Epithelial cell of alveolus of lung (primary cell): ENCODE measurements around the gene SP9. TPM values are rescaled to one million over a fixed set of nuclear protein-coding genes. Genes with fewer than 3 reads are reported as not detected.

Experiments used
- total RNA-seq: library from RNA; depleted of rRNA; stranded (reverse); fragments of >200 nt; gene quantifications from 2 replicates; pipeline ENCODE4 v1.2.1, GENCODE V29; 2015

The SP9 gene
- not detected in 2 replicates for total RNA-seq

DNA sequence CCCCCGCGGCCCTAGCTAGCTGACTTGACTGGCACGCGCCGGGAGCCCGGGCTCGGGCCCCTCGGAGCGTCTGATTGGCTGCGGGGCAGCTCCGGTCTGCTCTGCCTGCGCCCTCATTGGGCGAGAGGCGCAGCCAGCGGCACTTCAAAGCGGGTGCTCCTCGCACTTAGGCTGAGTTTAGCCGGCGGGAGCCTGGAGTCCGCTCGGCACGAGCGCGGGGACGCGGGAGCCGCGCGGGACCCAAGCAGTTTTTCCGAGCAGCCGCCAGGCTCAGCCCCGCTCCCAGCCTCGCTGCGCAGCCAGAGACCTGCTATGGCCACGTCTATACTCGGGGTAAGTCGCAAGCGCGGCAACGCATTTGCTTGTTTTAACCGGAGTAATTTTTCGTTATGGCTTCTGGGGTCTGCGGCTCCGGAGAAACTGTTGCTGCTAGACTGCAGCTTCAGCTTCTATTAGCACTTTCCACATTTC, at the start of gene SP9:
TSS of gene SP9 (plus strand) at position 174 of the 471 bp plus-strand sequence. CDS start at position 313, 139 bp downstream.

Other genes starting within 250 kb of the SP9 start
- gene OLA1, start 86.4 kb upstream of the SP9 start, total RNA-seq: 83.7 and 101 TPM in 2 replicates
- gene SCRN3, start 60.8 kb downstream of the SP9 start, total RNA-seq: 11.2 and 26.0 TPM in 2 replicates
- 1.6 and 2.2 TPM in 2 replicates for gene GPR155, start 152.1 kb downstream of the SP9 start, total RNA-seq